HG02970 (cell line): ENCODE measurements around the gene SOST.

Experiments
- ATAC-seq: cut with Tn5 transposase; IDR thresholded peaks from one replicate; pipeline ENCODE4 v1.9.1; 2021; ENCODE audit warnings: mild to moderate bottlenecking, moderate library complexity, moderate number of reproducible peaks; ENCODE audit not compliant: unreplicated experiment, low FRiP score

Gene SOST

GRCh38 chr17:43753493-43754129, 5.0 kb downstream of the SOST start:
- ATAC-seq, result no peak

- no peak for ATAC-seq
Observed at GRCh38 chr17:43750153-43750552, 8.4 kb downstream of the SOST start.

- ATAC-seq, result no peak
Observed at GRCh38 chr17:43745541-43745940, 13.1 kb downstream of the SOST start.

- ATAC-seq, result no peak
Observed at GRCh38 chr17:43741636-43742035, 17.0 kb downstream of the SOST start.

GRCh38 chr17:43740541-43740940, 18.1 kb downstream of the SOST start:
- no peak for ATAC-seq

GRCh38 chr17:43737722-43738121, 20.9 kb downstream of the SOST start:
- no peak for ATAC-seq

- ATAC-seq, result no peak
Observed at GRCh38 chr17:43736389-43736788, 22.2 kb downstream of the SOST start.

GRCh38 chr17:43734376-43734775, 24.2 kb downstream of the SOST start:
- no peak for ATAC-seq

GRCh38 chr17:43733956-43734355, 24.6 kb downstream of the SOST start:
- no peak for ATAC-seq

- no peak for ATAC-seq
Observed at GRCh38 chr17:43732958-43733357, 25.6 kb downstream of the SOST start.

GRCh38 chr17:43728081-43728480, 30.5 kb downstream of the SOST start:
- no peak for ATAC-seq

- no peak for ATAC-seq
Observed at GRCh38 chr17:43723697-43724359, 34.8 kb downstream of the SOST start.

GRCh38 chr17:43722870-43723665, 35.5 kb downstream of the SOST start:
- ATAC-seq, result no peak

- no peak for ATAC-seq
Observed at GRCh38 chr17:43722269-43722619, 36.3 kb downstream of the SOST start.

- no peak for ATAC-seq
Observed at GRCh38 chr17:43721537-43722268, 36.9 kb downstream of the SOST start.

- no peak for ATAC-seq
Observed at GRCh38 chr17:43720311-43721060, 38.1 kb downstream of the SOST start.

GRCh38 chr17:43719578-43719977, 39.0 kb downstream of the SOST start:
- no peak for ATAC-seq

- ATAC-seq, result no peak
Observed at GRCh38 chr17:43718544-43718943, 40.0 kb downstream of the SOST start.

- ATAC-seq, result no peak
Observed at GRCh38 chr17:43717913-43718312, 40.7 kb downstream of the SOST start.

GRCh38 chr17:43714465-43715149, 44.0 kb downstream of the SOST start:
- no peak for ATAC-seq
